Stimulated activated CD8-positive, alpha-beta memory T cell treated with anti-CD3 and anti-CD28 coated beads, Interleukin-15, amount 100 ng/mL, for 1 hour (primary cell): ENCODE data around the gene KCNIP3.
"Not testable (repeated sequence)": the region's sequence is repeated elsewhere in the genome, so short reads cannot be mapped to it uniquely, and the experiment has no call there.

Experiments used
- DNase-seq: peaks from one replicate; pipeline ENCODE4 v3.0.0-alpha.2; 2020; ENCODE audit warnings: low read depth

Gene KCNIP3

DNA sequence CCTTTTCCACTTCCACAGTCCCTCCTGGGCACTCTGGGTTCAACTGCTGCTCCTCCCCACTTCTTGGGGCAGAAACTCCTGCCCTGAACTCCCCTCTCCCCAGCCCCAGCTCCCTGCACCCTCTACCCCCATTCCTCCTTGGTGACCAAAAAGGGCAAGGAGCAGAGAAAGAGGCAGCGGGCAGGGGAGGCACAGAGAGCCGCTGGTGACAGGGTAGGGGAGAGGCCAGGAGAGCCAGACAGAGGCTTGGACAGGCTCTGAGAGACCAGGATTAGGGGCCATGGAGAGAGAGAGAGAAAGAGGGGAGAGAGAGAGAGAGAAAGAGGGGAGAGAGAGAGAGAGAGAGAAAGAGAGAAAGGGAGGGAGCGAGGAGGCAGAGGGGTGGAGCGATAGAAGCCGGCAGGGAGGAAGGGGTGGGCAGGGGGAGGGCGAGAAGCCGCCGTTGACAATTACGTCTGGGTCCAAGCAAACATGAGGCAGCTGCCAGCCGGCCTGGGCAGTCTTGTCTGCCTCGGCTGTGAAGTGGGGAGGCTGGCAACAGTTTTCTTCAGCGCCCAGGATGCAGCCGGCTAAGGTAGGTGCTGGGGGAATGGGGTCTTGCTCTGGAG lies at the start of gene KCNIP3:
TSS of gene KCNIP3 (plus strand) at position 468 of the 608 bp plus-strand sequence. CDS start at position 560, 92 bp downstream.
- DNase-seq, result no peak

DNA sequence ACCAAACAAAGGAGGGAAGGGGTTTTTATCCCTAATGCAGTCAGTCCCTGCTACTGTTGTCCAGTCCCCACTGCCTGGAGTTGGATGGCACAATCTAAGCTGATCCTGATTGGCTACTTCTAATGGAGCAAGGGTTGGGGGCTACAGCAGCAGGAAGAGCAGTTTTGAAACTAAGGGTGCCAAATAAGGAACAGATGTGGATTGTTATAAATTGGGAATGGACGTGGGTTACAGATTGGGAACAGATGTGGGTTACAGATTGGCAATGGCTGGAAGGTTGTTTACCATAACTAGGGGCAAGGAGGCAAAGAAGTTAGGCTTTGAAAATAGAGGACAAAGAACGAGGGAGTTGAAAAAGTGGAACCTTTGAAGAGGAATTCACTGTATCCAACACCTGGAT lies 38.9 kb upstream of the KCNIP3 start:
- DNase-seq, result no peak

- no peak for DNase-seq
Measured at GRCh38 chr2:95260028-95261023, 36.8 kb upstream of the KCNIP3 start.

GRCh38 chr2:95261602-95262001 lies 35.5 kb upstream of the KCNIP3 start:
- no peak for DNase-seq

- DNase-seq, result no peak
Measured at GRCh38 chr2:95262896-95263542, 34.1 kb upstream of the KCNIP3 start.

DNA sequence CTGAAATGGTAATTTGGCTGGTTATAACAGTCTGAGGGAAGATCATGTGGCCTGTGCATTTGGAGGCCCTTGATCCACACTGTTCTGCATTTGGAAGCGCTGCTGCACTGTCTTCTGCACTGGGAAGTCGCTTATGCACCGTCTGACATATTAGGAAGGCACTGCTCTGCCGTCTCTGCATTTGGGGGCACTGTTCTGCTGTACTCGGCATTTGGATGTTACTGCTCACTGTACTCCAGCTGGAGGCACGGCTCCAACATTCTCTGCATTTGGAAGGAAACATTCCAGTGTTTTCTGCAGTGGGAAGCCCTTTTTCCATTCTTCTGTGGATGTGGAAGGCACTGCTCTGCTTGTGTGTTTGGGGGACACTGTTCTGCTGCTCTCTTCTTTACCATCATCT lies 32.5 kb upstream of the KCNIP3 start:
- no peak for DNase-seq

DNA sequence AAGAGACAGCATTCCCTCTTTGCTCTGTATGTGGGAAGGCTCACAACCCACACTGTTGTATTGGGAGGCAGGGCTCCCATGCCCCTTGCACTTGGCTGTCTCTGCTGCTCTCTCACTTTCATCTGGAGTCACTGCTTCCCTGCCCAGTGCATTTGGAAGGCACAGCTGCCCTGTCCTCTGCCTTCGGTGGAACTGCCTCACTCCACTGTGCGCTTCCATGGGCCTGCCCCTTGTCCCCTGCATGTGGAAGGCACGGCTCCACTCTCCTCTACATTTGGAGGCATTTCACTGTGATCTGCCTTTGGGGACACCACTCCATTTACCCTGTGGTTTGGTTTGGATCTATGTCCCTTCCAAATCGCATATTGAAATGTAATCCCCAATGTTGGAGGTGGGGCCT lies 32.0 kb upstream of the KCNIP3 start:
- no peak for DNase-seq

- DNase-seq, result no peak
Measured at GRCh38 chr2:95266781-95267430, 30.2 kb upstream of the KCNIP3 start.

- DNase-seq, result no peak
Measured at GRCh38 chr2:95267458-95268210, 29.5 kb upstream of the KCNIP3 start.

- no peak for DNase-seq
Measured at GRCh38 chr2:95268211-95269035, 28.7 kb upstream of the KCNIP3 start.

DNA sequence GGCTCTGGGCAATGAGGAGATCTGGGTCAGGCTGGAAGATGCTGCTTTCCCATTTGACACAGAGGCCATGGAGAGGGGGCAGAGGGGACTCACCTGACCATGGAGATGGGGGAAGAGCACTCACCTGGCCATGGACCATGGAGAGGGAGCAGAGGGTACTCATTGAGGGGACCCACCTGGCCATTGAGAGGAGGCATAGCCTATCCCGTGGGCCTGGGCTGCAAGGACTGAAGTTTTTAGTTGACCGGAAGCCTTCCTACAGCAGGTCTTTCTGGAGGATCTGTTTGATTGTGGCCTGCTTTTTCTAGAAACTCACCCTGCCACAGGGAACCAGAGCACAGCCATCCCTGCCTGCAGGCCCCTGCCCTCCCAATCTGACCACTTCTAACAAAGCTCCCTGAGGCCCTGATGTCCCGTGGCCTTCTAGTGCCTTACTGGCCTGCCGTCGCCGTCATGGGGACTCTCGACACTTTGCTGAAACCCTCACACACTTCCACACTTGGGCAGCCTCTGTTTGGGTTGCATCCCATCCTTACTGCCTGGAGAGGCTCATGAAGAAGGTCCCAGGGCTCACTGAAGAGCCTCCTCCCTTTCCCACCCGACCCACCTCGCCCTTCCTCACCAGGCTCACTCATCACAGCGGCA lies 28.0 kb upstream of the KCNIP3 start:
- no peak for DNase-seq

DNA sequence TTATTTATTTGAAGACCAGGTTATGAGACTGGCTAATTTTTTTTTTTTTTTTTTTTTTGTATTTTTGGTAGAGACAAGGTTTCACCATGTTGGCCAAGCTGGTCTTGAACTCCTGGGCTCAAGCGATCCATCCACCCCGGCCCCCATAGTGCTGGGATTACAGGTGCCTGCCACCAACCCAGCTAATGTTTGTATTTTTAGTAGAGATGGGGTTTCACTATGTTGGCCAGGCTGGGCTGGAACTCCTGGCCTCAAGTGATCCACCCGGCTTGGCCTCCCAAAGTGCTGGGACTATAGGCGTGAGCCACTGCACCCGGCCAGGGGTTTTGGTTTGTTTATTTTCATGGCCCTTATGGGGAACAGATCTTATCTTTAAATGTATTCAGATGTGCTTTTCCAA lies 27.4 kb upstream of the KCNIP3 start:
- not testable (repeated sequence) for DNase-seq

- no peak for DNase-seq
Measured at GRCh38 chr2:95270541-95271081, 26.5 kb upstream of the KCNIP3 start.

DNA sequence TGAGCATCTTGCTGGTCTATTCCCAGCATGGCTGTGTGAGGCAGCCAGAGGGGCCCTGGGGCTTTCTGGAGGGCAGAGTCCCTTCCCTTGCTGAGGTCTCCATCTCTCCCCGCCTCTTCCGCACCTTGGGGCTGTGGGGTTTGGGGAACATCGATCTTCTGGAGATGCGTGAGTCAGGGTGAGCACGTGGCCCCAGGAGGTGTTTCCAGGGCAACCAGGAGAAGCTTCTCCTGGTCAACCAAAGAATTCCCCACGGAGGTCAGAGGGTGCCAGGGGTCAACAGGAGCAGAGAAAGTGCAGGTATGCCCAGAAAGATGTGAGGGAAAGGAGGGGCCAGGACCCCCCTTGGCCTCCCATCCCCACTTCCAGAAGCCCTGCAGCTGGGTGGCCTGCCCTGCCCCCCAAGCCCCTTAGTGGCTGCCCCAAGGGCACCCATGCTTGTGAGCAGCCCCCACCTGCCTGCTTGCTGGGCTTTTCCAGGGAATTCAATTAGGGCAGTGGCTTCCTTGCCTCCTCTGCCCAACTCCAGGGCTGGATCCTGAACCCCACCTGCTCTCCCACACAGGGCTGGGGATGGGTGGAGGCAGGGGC lies 25.7 kb upstream of the KCNIP3 start:
- DNase-seq, result no peak

DNA sequence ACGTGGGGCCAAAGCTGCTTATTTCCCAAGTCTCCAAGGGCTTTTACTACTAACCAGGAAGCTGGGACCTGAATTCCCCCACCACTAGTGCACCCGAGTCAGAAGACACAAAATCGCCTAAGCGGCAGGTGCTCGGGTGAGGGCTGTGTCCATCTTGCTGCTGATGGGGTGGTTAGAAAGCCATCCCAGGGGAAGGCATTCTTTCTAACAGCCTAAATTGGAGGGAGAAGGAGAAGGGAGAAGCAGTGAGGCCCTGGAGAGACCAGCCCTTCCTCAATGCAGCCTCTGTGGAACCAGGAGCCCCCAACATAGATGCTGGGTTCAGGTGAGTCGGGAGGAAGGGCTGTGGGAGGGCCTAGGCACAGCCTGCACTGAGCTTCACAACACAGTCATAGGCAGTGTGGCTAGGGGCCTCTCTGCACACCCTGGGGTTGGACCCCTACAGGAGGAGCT lies 24.8 kb upstream of the KCNIP3 start:
- DNase-seq, result no peak

DNA sequence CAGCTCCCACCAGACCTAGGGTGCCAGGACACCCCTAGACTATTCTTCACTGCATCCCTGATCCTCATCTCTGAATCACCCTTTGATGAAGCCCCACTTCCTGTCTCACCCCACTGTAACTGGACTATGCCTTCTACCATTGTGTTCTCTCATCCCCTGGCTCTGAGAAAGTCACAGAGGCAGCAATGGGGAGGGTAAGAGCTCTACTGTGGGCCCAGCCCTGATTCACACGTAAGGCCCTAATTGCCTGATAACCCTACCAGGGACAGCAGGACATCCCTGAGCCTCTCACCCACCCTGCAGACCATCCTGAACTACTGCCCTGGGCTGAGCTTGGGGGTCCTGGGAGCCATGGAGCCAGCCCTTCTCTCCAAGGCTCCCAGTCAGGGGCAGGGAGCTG lies 24.4 kb upstream of the KCNIP3 start:
- DNase-seq, result no peak

- no peak for DNase-seq
Measured at GRCh38 chr2:95273566-95274290, 23.4 kb upstream of the KCNIP3 start.

DNA sequence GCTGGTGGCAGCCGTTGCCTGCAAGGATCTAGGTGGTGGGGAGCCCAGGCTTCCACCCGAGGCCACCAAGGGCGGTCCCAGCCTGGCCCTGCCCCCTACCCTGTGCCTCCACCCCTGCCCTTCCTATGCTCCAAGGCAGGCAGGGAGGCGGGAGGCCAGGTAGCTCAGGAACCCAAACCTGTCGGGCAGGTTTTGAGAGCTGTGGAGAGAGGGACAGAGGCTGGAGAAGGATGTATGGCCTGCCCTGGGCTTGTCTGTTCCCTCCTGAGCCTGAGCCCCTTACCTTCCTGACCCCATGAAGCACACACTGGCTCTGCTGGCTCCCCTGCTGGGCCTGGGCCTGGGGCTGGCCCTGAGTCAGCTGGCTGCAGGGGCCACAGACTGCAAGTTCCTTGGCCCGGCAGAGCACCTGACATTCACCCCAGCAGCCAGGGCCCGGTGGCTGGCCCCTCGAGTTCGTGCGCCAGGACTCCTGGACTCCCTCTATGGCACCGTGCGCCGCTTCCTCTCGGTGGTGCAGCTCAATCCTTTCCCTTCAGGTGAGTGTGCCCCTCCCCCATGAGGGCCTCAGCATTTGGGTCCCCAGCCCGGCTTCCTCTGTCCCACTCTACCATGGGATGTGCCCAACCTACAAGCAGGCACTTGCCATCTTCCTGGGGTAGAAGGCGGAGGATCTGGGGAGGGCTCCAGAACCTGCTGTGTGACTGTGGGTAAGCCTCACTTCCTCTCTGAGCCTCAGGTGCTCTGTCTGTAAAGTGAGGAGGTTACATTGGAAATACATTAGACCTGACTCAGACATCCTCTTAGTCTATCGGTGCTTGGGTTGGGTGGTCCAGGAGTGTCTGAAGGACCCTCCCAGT lies 22.6 kb upstream of the KCNIP3 start, which contains the start of gene PROM2:
TSS of gene PROM2 (plus strand) at position 159 of the 860 bp plus-strand sequence. CDS start at position 296, 137 bp downstream.
- DNase-seq, result no peak
